Measurements from ENCODE around the gene STX1B.

The STX1B gene

GRCh38 chr16:30979170-30980022 lies 31.0 kb downstream of the STX1B start:
- DNase-seq (ENCODE audit: low read depth) = no peak

GRCh38 chr16:30977502-30977901 lies 32.9 kb downstream of the STX1B start:
- no peak for DNase-seq (ENCODE audit: low read depth)

- DNase-seq (ENCODE audit: low read depth) = no peak
Measured at GRCh38 chr16:30976486-30976885, 34.0 kb downstream of the STX1B start.

GRCh38 chr16:30974348-30974747 lies 36.1 kb downstream of the STX1B start:
- no peak for DNase-seq (ENCODE audit: low read depth)

- no peak for DNase-seq (ENCODE audit: low read depth)
Measured at GRCh38 chr16:30972872-30973271, 37.6 kb downstream of the STX1B start.

GRCh38 chr16:30971298-30971697 lies 39.1 kb downstream of the STX1B start:
- DNase-seq (ENCODE audit: low read depth) = no peak

- DNase-seq (ENCODE audit: low read depth) = no peak
Measured at GRCh38 chr16:30969246-30969842, 41.1 kb downstream of the STX1B start.

- no peak for DNase-seq (ENCODE audit: low read depth)
Measured at GRCh38 chr16:30967795-30968194, 42.6 kb downstream of the STX1B start.

- DNase-seq (ENCODE audit: low read depth) = no peak
Measured at GRCh38 chr16:30966033-30966619, 44.3 kb downstream of the STX1B start.

- no peak for DNase-seq (ENCODE audit: low read depth)
Measured at GRCh38 chr16:30965436-30965835, 45.0 kb downstream of the STX1B start.

GRCh38 chr16:30964574-30965226 lies 45.7 kb downstream of the STX1B start:
- DNase-seq (ENCODE audit: low read depth) = no peak

GRCh38 chr16:30963925-30964511 lies 46.4 kb downstream of the STX1B start:
- DNase-seq (ENCODE audit: low read depth) = no peak

GRCh38 chr16:30961384-30961783 lies 49.1 kb downstream of the STX1B start:
- no peak for DNase-seq (ENCODE audit: low read depth)

GRCh38 chr16:30958175-30959079 lies 52.0 kb downstream of the STX1B start:
- no peak for DNase-seq (ENCODE audit: low read depth)

GRCh38 chr16:30957456-30958174 lies 52.8 kb downstream of the STX1B start, which contains the start of gene SETD1A:
SETD1A (plus strand) TSS chr16:30957754; CDS start chr16:30958732, 978 bp downstream.
- DNase-seq (ENCODE audit: low read depth) = peak; percentile 80

GRCh38 chr16:30956601-30957455 lies 53.6 kb downstream of the STX1B start:
- DNase-seq (ENCODE audit: low read depth) = no peak

GRCh38 chr16:30954993-30955392 lies 55.4 kb downstream of the STX1B start:
- DNase-seq (ENCODE audit: low read depth) = no peak

- DNase-seq (ENCODE audit: low read depth) = no peak
Measured at GRCh38 chr16:30953511-30954124, 56.8 kb downstream of the STX1B start.

- DNase-seq (ENCODE audit: low read depth) = no peak
Measured at GRCh38 chr16:30953111-30953510, 57.3 kb downstream of the STX1B start.

Data from non-pigmented ciliary epithelial cell (primary cell).